ENCODE results near the gene NETO1.

GRCh38 chr18:72898870-72899269 lies 31.1 kb upstream of the NETO1 start:
- TF ChIP-seq EP300 (IDR thresholded peaks at IDR 0.05; ENCODE audit: low read depth) (no peak), CTCF (IDR thresholded peaks at IDR 0.05) (no peak)

Data from transverse colon (tissue), 3 donors.